D341Med (cell line): ENCODE results near the gene RASGRF1.
"Not testable (repeated sequence)": the region's sequence is repeated elsewhere in the genome, so short reads cannot be mapped to it uniquely, and the experiment has no call there.

Source experiments
- DNase-seq: peaks from one replicate; pipeline ENCODE4 v3.0.0; 2012; ENCODE audit warnings: low spot score

Gene RASGRF1

GRCh38 chr15:78930577-78931388 lies 159.8 kb downstream of the RASGRF1 start:
- DNase-seq = no peak

- peak; percentile 22 for DNase-seq
Measured at GRCh38 chr15:78929536-78930264, 160.9 kb downstream of the RASGRF1 start.

DNA sequence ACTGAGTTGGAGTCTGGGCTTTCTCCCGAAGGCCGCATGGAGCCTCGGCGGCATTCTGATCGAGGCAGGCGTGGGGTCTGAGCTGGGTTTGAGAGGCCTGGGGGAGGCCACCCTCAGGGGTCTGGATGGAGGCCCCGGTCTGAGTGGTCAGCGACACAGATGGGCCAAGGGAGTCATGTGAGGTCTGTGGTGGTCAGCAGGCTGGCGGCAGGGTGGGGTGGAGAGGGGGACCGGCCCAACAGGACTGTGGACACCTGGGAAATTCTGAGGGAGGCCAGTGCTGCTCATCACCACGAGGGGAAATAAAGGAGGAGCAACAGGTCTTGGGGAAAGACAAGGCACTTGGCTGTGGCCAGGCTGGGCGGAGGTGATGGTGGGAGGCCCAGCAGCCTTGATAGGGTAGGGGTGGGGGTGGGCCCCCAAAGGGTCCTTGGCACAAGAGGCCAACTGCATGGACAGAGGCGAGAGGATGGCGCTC lies 161.9 kb downstream of the RASGRF1 start:
- peak; percentile 30 for DNase-seq

DNA sequence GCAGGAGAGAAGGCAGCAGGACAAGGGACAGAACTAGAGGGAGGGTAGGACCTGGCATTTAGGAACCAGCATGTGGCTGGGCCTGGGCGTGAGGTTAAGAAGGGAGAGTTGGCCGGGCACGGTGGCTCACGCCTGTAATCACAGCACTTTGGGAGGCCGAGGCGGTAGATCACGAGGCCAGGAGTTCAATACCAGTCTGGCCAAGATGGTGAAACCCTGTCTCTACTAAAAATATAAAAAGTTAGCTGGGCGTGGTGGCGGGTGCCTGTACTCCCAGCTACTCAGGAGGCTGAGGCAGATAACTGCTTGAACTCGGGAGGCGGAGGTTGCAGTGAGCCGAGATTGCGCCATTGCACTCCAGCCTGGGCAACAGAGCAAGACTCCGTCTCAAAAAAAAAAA lies 162.4 kb downstream of the RASGRF1 start:
- DNase-seq = not testable (repeated sequence)

DNA sequence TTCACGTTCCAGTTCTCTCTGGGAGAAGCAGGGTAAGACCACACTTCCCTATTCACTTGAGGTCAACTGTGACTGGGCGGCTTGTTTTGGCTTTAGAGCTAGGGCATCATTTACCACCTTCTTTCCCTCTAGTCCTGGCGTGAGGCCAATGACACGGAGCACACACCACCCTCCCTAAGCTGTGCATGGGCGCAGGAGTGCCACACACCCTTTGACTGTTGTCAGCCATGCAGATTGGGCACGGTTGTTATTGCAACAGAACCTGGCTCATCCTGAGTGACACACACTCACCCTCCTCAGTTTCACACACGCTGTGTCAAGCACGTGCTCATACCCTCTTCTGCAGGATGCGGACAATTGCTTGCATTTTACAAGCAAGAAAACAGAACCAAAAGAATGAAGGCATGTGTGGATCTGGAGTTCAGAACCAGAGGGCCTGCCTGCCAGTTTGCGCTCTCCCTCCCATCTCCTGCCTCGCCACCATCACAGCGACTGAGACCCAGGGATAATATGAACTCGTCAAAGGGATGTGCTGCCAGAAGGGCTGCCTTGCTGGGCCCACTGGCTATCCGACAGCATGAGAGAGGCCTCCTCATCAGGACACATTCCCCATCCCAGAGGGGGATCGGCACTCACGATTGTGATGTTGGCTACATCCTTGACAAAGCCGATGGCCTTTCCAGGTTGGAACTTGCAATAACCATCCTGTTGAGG lies 163.3 kb downstream of the RASGRF1 start:
- DNase-seq = no peak

DNA sequence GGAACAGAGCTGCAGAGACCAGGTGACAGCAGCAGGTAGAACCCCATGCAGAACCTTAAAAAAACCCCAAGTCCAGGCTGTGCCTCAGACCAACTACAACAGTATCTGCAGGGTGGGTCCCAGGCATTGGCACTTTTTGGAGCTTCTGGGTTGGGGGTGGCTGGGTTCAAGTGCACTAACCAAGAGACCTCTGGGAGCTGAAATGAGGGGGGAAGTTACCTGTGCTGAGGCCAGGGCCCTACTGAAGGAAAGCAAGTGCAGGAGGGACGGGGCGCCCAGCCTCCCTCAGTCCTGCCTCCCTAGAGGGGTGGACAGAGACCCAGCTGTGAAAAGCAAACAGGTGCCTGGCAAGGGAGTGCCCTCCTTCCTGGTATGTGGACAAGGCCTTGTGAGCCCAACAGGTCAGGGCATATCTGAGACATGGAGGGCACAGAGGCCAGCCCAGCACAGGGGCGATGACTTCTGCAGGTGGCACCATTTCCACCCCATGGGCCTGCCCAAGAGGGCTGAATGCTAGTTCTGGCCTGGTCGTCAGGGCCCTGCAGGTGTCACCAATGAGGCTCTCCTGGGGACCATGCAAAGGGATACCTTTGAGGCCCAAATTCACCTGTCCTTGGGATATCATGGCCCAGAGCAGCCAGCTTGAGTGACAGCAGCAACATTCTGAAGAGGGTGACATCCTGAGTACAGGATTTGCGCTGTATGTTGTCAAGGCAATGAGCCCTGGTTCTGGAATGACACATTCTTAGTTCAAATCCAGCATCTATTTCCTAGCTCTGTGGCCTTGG lies 164.4 kb downstream of the RASGRF1 start:
- DNase-seq = no peak

DNA sequence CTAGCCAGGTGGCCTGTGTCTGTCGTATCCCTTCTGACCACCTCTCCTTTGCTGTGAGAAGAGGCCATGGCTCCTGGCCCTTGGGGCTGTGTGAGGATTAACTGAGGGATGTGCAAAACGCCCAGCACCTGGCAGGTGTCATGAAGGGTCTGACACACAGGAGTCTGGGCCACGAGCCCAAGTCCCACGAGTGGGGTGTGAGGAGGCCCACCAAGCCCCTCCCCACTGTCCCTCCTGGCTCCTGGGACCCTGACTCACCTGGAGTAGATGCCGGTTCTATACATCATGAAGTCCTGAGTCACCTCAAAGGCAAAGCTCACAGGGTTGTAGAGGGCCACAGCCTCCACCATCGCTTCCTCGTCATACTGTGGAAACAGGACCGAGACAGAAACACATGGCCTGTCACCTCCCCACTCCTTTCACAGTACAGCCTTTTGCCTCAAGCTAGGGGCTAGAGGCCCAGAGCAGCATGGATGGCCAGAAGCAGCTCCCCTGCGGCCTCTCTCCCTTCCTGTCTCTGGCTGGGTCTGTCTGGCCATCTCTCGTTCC lies 165.4 kb downstream of the RASGRF1 start:
- no peak for DNase-seq

DNA sequence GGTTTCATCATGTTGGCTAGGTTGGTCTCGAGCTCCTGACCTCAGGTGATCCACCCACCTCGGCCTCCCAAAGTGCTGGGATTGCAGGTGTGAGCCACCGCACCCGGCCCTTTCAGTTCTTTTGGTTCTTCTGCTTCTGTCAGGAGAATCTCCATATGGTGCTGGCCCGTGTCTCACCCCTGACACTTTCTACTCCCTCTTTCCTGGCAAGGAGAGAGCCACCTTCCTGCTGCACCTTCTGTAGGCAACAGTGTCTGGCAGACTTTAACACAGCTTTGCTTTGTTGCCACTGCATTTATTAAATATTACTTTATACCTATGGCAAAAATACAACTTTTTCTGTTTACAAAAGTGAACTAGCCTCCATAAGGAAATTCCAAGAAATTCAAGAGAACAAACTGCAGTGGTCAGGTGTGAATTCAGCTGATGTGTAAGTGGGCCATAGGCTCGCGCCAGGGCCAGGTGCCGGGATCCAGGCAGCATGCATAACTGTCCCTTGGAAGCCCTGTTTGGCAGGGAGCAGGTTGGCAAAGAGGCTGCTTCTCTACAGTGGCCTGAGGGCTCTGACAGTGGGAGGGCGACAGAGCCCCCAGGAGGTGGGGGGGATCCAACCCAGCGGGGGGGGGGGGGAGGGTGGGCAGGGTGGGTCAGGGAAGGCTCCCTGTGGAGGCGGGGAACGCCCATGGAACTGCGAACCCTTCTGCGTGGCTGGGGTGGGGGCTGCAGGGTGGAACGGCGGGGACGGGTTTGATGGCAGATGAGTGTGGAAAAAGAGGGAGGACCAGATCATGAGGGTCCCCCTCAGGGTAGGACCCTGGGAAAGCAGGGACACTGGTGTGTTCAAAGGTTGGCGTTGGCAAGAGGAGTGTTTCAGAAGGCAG lies 166.9 kb downstream of the RASGRF1 start:
- DNase-seq = no peak

DNA sequence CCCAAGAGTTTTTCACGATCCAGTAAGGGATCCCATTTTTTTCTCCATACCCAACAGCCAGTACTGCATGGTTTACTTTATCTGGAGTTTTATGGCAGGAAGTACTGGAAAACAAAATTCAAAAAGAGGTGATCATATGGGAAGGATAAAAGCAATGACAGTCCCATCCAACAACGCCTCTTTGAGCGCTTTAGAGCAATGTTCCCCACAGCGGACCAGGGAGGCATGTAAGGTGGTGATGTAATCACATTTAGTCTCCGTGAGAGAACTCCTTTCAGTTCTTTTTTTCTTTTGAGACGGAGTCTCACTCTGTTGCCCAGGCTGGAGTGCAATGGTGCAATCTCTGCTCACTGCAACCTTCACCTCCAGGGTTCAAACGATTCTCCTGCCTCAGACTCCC lies 167.6 kb downstream of the RASGRF1 start:
- DNase-seq = no peak

DNA sequence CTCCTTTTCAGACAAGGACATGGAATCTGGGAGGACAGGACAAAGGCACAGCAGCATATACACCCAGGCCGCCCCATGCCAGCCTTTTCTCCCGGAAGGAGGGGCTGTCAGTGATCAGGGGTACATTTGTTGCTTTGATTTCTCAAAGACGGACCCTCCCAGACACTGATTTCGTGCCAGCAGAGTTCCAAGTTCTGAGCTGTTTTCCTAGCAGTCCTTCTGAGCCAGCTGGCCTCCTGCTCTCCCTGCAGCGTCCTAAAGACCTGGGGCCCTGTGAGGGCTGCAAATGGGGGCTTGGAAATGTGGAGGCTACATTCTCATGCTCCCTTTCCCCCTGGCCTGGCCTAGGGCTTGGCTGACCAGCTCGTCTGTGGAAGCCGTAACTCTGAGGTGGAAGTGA lies 168.1 kb downstream of the RASGRF1 start:
- no peak for DNase-seq

GRCh38 chr15:78921940-78922339 lies 168.6 kb downstream of the RASGRF1 start:
- DNase-seq = no peak

DNA sequence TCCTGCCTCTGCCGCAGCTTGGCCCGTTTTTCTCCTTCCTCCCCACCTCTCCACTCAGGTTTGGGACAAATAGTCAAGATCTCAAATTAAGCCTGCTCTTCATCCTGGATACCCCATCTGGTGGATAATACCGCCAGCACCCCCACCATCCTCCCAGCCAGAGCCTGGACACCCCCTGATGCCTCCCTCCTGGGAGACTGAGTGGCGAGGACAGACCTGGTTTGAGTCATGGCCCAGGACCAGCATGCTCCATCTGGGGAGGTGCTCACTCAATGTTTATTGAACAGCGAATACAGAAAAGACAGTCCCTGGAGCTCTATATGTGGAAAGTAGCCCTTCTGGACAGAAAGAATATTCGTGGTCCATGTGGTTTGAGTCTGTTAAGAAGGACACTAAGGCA lies 169.1 kb downstream of the RASGRF1 start:
- no peak for DNase-seq

DNA sequence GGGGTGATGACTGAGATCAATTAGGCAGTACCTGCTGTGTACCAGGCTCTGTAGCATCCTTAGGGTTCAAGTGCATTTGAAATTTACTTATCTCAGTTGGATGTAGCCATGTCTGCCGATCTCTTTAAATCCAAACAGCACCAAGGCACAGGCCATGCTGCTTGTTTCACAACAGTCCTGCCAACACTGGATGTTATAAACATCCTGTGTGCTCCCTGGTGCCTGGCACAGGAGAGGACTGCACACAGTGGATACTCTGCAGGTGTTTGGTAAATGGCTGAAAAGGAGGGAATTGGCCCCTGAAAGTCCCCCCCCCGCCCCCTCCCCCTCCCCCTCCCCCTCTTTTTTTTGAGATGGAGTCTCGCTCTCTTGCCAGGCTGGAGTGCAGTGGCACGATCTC lies 172.7 kb downstream of the RASGRF1 start:
- no peak for DNase-seq

- DNase-seq = no peak
Measured at GRCh38 chr15:78916088-78916487, 174.5 kb downstream of the RASGRF1 start.

DNA sequence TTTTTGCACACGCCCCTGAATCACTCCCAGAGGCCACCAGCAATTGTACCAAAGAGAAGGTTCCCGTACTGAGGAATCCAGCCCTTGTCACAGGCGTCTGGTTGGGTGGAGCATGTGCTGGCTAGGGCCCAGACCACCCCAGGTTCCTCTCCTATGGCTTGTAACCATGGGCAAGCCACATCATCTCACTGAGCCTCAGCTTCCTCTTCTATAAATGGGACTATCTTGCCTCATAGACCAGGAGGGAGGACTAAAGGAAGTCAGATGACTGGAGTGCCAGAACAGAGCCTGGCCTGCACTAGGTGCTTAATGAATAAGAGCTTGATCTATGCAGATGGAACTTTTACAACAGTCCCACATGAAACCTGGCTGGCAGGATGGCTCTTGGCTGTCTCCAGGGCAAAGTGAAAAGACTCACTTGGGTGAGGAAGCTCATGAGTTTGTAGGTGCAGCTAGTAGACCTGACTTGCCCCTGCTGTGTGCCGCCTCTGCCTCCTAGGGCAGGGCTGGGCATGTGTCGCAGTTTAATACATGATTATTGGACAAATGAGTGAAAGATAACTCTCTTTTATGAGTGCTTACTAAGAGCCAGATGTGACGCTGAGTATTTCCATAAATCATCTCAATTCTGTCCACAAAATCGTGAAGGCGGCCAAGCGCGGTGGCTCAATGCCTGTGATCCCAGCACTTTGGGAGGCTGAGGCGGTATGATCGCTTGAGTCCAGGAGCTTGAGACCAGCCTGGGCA lies 175.1 kb downstream of the RASGRF1 start:
- DNase-seq = no peak

- DNase-seq = no peak
Measured at GRCh38 chr15:78914027-78914764, 176.4 kb downstream of the RASGRF1 start.

- no peak for DNase-seq
Measured at GRCh38 chr15:78913012-78913411, 177.6 kb downstream of the RASGRF1 start.

GRCh38 chr15:78912316-78912715 lies 178.3 kb downstream of the RASGRF1 start:
- no peak for DNase-seq

GRCh38 chr15:78910271-78910670 lies 180.3 kb downstream of the RASGRF1 start:
- DNase-seq = no peak
